ENCODE data around the gene NTF4. TPM values are rescaled to one million over a fixed set of nuclear protein-coding genes. Genes with fewer than 3 reads are reported as not detected.
A peak's percentile ranks its signal among the peaks of the same experiment; 100 is the strongest.

NTF4 gene
- total and polyA plus RNA-seq, 2 of the 13 experiments (the other 11 are each of a cell fraction or from before 2014, with no cell fraction given): not detected

DNA sequence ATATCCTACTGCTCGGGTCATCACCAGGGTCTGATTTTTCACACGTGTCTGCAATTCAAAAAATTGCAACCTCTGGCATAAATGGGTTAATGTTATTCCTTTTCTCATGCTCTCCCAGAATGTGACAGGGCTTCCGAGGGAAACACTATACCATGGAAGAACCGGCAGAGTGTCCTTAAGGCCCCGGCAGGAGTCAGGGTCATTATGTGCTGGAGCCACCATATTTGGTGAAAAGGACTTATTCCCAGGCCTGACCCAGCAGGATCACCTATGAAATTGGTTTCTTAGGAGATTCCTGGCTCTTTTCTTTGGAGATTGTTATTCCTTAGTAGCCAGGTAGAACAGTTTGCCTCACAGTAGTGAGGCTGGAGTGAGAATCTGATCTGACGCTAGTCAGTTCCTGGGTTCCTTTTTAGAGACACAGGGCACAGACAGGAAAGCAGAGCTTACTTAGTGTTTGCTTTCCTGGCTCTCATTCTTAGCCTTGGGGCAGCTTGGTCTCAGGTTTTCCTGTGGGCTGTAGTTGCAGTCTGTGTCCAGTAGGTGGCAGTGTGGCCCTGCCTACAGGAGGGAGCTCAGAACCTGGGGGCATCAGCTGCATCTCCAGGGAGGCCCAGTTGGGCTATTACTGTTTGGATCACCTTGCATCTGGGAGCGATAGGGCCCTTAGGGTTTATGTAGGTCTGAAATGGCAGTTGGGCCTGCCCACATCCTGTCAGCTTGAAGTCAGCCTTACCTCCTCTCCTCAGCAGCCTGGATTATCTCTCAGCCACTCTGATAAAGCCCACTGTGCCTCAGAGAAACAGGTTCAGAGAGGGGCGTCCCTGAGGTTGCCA, 33.1 kb upstream of the NTF4 start:
- WGBS (ENCODE audit: low lambda C conversion rate): 82% methylated on average over 8 of the region's 8 CpGs
- CTCF ChIA-PET (ENCODE audit: low intra/inter-chr PET ratio, low total read pairs): interaction anchor here (1.7 to 2.0 kb wide), 4 partner anchors 9 to 111 kb away, joined by 7 to 12 read pairs (median 10); no protein-coding TSS in a partner anchor
- peak; percentile 55 for DNase-seq (ENCODE audit: low spot score)
- Histone ChIP-seq H4K20me1 (ENCODE audit: insufficient read depth, low read length) (peaks cover 28% of the 10 kb centered on the region), H3K9ac (ENCODE audit: insufficient read depth, low read depth, low read length) (no peak overlapping the region), H3K4me3 (replicated peaks in 1 of 3; ENCODE audit: insufficient read depth in 1 of 3, low read depth in 2 of 3, low read length in 3 of 3) (no peak overlapping the region), H2AFZ (ENCODE audit: low read length) (no peak overlapping the region), H3K4me2 (ENCODE audit: low read depth, low read length) (no peak overlapping the region), H3K27me3 (ENCODE audit: control insufficient read depth in 1 of 2, insufficient read depth in 2 of 2, low read length in 2 of 2) (no peaks in the 10 kb centered on the region), H3K36me3 (replicated peaks in 1 of 2; ENCODE audit: control insufficient read depth in 1 of 2, insufficient read depth in 2 of 2, low read length in 2 of 2) (peaks cover 45 to 79% of the 10 kb centered on the region in 2 experiments), H3K27ac (ENCODE audit: extremely low read length, insufficient read depth, low read length) (no peak overlapping the region), H3K9me3 (ENCODE audit: low read length) (no peaks in the 10 kb centered on the region), H3K4me1 (ENCODE audit: insufficient read depth, low read length) (no peaks in the 10 kb centered on the region), H3K79me2 (ENCODE audit: insufficient read depth, low read length) (peaks cover 17% of the 10 kb centered on the region)
- peak; percentile 73 for ATAC-seq
- FAIRE-seq: peak; percentile 92
- in situ Hi-C loops (cut with HindIII; ENCODE audit: extremely low pct_ligation_motif_present, low pct_unique_long_range_greater_than_20kb) (loop anchor here (10.0 kb wide), 1 partner anchor 97 kb away; no protein-coding TSS in a partner anchor), intact Hi-C loops (cut with micrococcal nuclease; ENCODE audit: unreplicated experiment) (loop anchor here (1.0 to 5.0 kb wide), 2 partner anchors 50 to 111 kb away; no protein-coding TSS in a partner anchor)
- POLR2A ChIA-PET: interaction anchor here (0.5 to 1.2 kb wide), 8 partner anchors 9 to 466 kb away, joined by 3 to 6 read pairs (median 4); partner anchors contain the start of genes LIN7B and PPFIA3
- no TSS peak for BruUV-seq (replicated peaks)
- TF ChIP-seq ERF (CRISPR knock-in tag; IDR thresholded peaks at IDR 0.05): 0 out of 2 replicates have a peak, but pooled peaks have one; percentile 20
- TF ChIP-seq HNF4A (CRISPR knock-in tag; IDR thresholded peaks at IDR 0.05): no peak
- no peak for TF ChIP-seq SP1 (IDR thresholded peaks at IDR 0.05)
- 0 out of 2 replicates have a peak, but pooled peaks have one; percentile 6 for TF ChIP-seq SP1 (CRISPR knock-in tag; IDR thresholded peaks at IDR 0.05)
- TF ChIP-seq, protein P1, sequence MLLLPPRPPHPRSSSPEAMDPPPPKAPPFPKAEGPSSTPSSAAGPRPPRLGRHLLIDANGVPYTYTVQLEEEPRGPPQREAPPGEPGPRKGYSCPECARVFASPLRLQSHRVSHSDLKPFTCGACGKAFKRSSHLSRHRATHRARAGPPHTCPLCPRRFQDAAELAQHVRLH (CRISPR knock-in tag; IDR thresholded peaks at IDR 0.05; ENCODE audit: borderline replicate concordance, low read depth): no peak
- TF ChIP-seq, protein P2, sequence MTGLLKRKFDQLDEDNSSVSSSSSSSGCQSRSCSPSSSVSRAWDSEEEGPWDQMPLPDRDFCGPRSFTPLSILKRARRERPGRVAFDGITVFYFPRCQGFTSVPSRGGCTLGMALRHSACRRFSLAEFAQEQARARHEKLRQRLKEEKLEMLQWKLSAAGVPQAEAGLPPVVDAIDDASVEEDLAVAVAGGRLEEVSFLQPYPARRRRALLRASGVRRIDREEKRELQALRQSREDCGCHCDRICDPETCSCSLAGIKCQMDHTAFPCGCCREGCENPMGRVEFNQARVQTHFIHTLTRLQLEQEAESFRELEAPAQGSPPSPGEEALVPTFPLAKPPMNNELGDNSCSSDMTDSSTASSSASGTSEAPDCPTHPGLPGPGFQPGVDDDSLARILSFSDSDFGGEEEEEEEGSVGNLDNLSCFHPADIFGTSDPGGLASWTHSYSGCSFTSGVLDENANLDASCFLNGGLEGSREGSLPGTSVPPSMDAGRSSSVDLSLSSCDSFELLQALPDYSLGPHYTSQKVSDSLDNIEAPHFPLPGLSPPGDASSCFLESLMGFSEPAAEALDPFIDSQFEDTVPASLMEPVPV (CRISPR knock-in tag; IDR thresholded peaks at IDR 0.05): no peak
- TF ChIP-seq, protein P3, sequence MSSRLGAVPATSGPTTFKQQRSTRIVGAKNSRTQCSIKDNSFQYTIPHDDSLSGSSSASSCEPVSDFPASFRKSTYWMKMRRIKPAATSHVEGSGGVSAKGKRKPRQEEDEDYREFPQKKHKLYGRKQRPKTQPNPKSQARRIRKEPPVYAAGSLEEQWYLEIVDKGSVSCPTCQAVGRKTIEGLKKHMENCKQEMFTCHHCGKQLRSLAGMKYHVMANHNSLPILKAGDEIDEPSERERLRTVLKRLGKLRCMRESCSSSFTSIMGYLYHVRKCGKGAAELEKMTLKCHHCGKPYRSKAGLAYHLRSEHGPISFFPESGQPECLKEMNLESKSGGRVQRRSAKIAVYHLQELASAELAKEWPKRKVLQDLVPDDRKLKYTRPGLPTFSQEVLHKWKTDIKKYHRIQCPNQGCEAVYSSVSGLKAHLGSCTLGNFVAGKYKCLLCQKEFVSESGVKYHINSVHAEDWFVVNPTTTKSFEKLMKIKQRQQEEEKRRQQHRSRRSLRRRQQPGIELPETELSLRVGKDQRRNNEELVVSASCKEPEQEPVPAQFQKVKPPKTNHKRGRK (CRISPR knock-in tag; IDR thresholded peaks at IDR 0.05): no peak
- TF ChIP-seq, protein P4, sequence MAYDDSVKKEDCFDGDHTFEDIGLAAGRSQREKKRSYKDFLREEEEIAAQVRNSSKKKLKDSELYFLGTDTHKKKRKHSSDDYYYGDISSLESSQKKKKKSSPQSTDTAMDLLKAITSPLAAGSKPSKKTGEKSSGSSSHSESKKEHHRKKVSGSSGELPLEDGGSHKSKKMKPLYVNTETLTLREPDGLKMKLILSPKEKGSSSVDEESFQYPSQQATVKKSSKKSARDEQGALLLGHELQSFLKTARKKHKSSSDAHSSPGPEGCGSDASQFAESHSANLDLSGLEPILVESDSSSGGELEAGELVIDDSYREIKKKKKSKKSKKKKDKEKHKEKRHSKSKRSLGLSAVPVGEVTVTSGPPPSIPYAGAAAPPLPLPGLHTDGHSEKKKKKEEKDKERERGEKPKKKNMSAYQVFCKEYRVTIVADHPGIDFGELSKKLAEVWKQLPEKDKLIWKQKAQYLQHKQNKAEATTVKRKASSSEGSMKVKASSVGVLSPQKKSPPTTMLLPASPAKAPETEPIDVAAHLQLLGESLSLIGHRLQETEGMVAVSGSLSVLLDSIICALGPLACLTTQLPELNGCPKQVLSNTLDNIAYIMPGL (CRISPR knock-in tag; IDR thresholded peaks at IDR 0.05; ENCODE audit: borderline replicate concordance in 1 of 2, low read depth in 1 of 2): 0 out of 4 replicates have a peak, but pooled peaks of 1 of the 2 experiments have one; percentile 32
- no peak for TF ChIP-seq ZNF230 (CRISPR knock-in tag; IDR thresholded peaks at IDR 0.05)
- TF ChIP-seq HNRNPUL1 (IDR thresholded peaks at IDR 0.05; ENCODE audit: low read depth, low read length): no peak
- 0 out of 2 replicates have a peak, but pooled peaks have one; percentile 18 for TF ChIP-seq SMAD3 (CRISPR knock-in tag; IDR thresholded peaks at IDR 0.05)
- TF ChIP-seq, protein P5, sequence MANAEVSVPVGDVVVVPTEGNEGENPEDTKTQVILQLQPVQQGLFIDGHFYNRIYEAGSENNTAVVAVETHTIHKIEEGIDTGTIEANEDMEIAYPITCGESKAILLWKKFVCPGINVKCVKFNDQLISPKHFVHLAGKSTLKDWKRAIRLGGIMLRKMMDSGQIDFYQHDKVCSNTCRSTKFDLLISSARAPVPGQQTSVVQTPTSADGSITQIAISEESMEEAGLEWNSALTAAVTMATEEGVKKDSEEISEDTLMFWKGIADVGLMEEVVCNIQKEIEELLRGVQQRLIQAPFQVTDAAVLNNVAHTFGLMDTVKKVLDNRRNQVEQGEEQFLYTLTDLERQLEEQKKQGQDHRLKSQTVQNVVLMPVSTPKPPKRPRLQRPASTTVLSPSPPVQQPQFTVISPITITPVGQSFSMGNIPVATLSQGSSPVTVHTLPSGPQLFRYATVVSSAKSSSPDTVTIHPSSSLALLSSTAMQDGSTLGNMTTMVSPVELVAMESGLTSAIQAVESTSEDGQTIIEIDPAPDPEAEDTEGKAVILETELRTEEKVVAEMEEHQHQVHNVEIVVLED (CRISPR knock-in tag; IDR thresholded peaks at IDR 0.05; ENCODE audit: borderline replicate concordance): no peak
- peak; percentile 43 for TF ChIP-seq RBM22 (optimal IDR thresholded peaks at IDR 0.05; ENCODE audit: low read length)
- TF ChIP-seq RBFOX2 (IDR thresholded peaks at IDR 0.05; ENCODE audit: low read depth, low read length): no peak

All from HepG2 (cell line).